GM12878 (cell line): Measurements from ENCODE around the gene CINP. TPM values are rescaled to one million over a fixed set of nuclear protein-coding genes. Genes with fewer than 3 reads are reported as not detected.

Experiments used
- ATAC-seq: fragments of 200-7000 bp; cut with Tn5 transposase; 3 replicates; pipeline ENCODE4 v1.9.1; 2020; ENCODE audit warnings: mild to moderate bottlenecking, moderate library complexity
- BruUV-seq: library from RNA; stranded (reverse); fragments of 400-500 nt; replicated peaks from 2 replicates; lab custom pipeline; 2021; lab: Mats Ljungman, UMichigan
- CTCF ChIA-PET: fragments of 300-600 bp; sonication (Branson Sonifier 250); formaldehyde crosslinking; extraction: SDS; loops from one replicate; lab custom pipeline; 2021; ENCODE audit warnings: inconsistent platforms; lab: Yijun Ruan, JAX
- POLR2A ChIA-PET: fragments of 350-600 bp; formaldehyde crosslinking; extraction: SDS; loops from one replicate; lab custom pipeline; 2021; ENCODE audit warnings: inconsistent platforms; lab: Charles Lee
- RAD21 ChIA-PET: fragments of 300-600 bp; sonication (Branson Sonifier 250); formaldehyde crosslinking; loops from one replicate; lab custom pipeline; 2023; ENCODE audit warnings: antibody characterized with exemption; ENCODE audit not compliant: unreplicated experiment; lab: Charles Lee
- SMC1A ChIA-PET: fragments of 300-600 bp; sonication (Branson Sonifier 250); formaldehyde crosslinking; loops from one replicate; lab custom pipeline; 2023; ENCODE audit not compliant: unreplicated experiment, uncharacterized antibody; lab: Charles Lee
- DNase-seq: peaks from one replicate; pipeline ENCODE4 v3.0.0-alpha.2; 2011; ENCODE audit warnings: low read depth, low spot score
- FAIRE-seq: peaks from 3 replicates; lab custom pipeline; 2011; peaks lifted over from hg19 to GRCh38; lab: Jason Lieb, UNC
- H2AFZ ChIP-seq: 2 replicates; pipeline ENCODE4 v1.6.0; 2011; ENCODE audit warnings: low read depth, low read length, control low read depth; ENCODE audit not compliant: control insufficient read depth
- H3K27ac ChIP-seq: 2 replicates; pipeline ENCODE4 v1.5.1; 2011; ENCODE audit warnings: control low read depth; ENCODE audit not compliant: control insufficient read depth, insufficient read depth
- H3K27me3 ChIP-seq, 2 experiments: replicated peaks in 1 of 2; 2 replicates each; pipeline versions ENCODE4 v1.6.0 to v1.6.1; 2011; ENCODE audit warnings: low read length in 1 of 2; ENCODE audit not compliant: control insufficient read depth in 2 of 2, insufficient read depth in 2 of 2
- H3K36me3 ChIP-seq, 2 experiments: 2 replicates each; pipeline ENCODE4 v1.5.1; 2011; ENCODE audit warnings: low read length in 1 of 2; ENCODE audit not compliant: control insufficient read depth in 2 of 2, insufficient read depth in 2 of 2
- H3K4me1 ChIP-seq: 2 replicates; pipeline ENCODE4 v1.6.1; 2011; ENCODE audit warnings: mild to moderate bottlenecking, low read length, moderate library complexity, mixed read lengths; ENCODE audit not compliant: control insufficient read depth, insufficient read depth
- H3K4me2 ChIP-seq: 2 replicates; pipeline ENCODE4 v1.6.0; 2011; ENCODE audit warnings: control low read depth; ENCODE audit not compliant: control insufficient read depth, insufficient read depth
- H3K4me3 ChIP-seq: fragments of 200-600 bp; sonication (generic); 2 replicates; pipeline ENCODE4 v1.5.1; 2016
- H3K79me2 ChIP-seq: 2 replicates; pipeline ENCODE4 v1.6.0; 2011; ENCODE audit warnings: low read length; ENCODE audit not compliant: control insufficient read depth, insufficient read depth
- H3K9ac ChIP-seq: 2 replicates; pipeline ENCODE4 v1.8.0; 2011; ENCODE audit warnings: low read length, control low read depth, mixed read lengths; ENCODE audit not compliant: control insufficient read depth, insufficient read depth
- H3K9me3 ChIP-seq: replicated peaks from 3 replicates; pipeline ENCODE4 v1.5.1; 2011; ENCODE audit warnings: mild to moderate bottlenecking, low read length; ENCODE audit not compliant: control insufficient read depth, insufficient read depth
- H4K20me1 ChIP-seq: 2 replicates; pipeline ENCODE4 v1.6.0; 2011; ENCODE audit not compliant: control insufficient read depth, insufficient read depth
- ETV6 ChIP-seq, 2 experiments: fragments of 450-650 bp in 1 of 2; IDR thresholded peaks in 1 of 2; conservative IDR thresholded peaks in 1 of 2; 2 replicates each; pipeline ENCODE4 v1.6.1; 2014; ENCODE audit warnings: antibody characterized with exemption in 1 of 2, borderline replicate concordance in 1 of 2, low read depth in 1 of 2, mild to moderate bottlenecking in 1 of 2, moderate library complexity in 1 of 2
- GABPA ChIP-seq: IDR thresholded peaks from 2 replicates; pipeline ENCODE4 v1.6.1; 2014; ENCODE audit warnings: antibody characterized with exemption, low read depth, mild to moderate bottlenecking, inconsistent platforms
- IKZF2 ChIP-seq, 2 experiments: fragments of 450-650 bp; IDR thresholded peaks; 2 replicates each; pipeline ENCODE4 v1.6.1; 2017; ENCODE audit warnings: mild to moderate bottlenecking in 2 of 2, moderate library complexity in 2 of 2
- KAT2A ChIP-seq: conservative IDR thresholded peaks from 2 replicates; pipeline ENCODE4 v1.6.1; 2011; ENCODE audit warnings: low read depth, low read length; ENCODE audit not compliant: control insufficient read depth
- POLR2AphosphoS5 ChIP-seq: IDR thresholded peaks from 2 replicates; pipeline ENCODE4 v1.6.1; 2011; ENCODE audit warnings: mild to moderate bottlenecking, low read length, inconsistent platforms
- RCOR1 ChIP-seq: conservative IDR thresholded peaks from 2 replicates; pipeline ENCODE4 v1.6.1; 2012; ENCODE audit warnings: low read depth, low read length, improper control_type of control experiment
- REST ChIP-seq: IDR thresholded peaks from 2 replicates; pipeline ENCODE4 v1.6.1; 2012; ENCODE audit warnings: mild to moderate bottlenecking, low read depth, low read length
- TBL1XR1 ChIP-seq: IDR thresholded peaks from 2 replicates; pipeline ENCODE4 v1.6.1; 2012; ENCODE audit warnings: low read depth, low read length, improper control_type of control experiment
- TCF12 ChIP-seq: IDR thresholded peaks from 2 replicates; pipeline ENCODE4 v1.6.1; 2011; ENCODE audit warnings: low read depth, mild to moderate bottlenecking, low read length
- WGBS: methylation state at CpG from one replicate; pipeline ENCODE4 v1.1.6; 2016; ENCODE audit warnings: low lambda C conversion rate; ENCODE audit not compliant: insufficient replicate concordance, insufficient coverage; ENCODE audit errors: missing lambda C conversion rate; 5-methylcytosine and 5-hydroxymethylcytosine counted together
- in situ Hi-C: fragments of 300-500 bp; cut with MboI; formaldehyde crosslinking; loops from 9 replicates; pipeline ENCODE4 v1.14.3; 2018; ENCODE audit warnings: mixed read lengths
- intact Hi-C: fragments of 100-400 bp; cut with micrococcal nuclease; formaldehyde crosslinking; loops from one replicate; pipeline ENCODE4 v1.14.2; 2022; ENCODE audit not compliant: unreplicated experiment
- polyA plus RNA-seq, 11 experiments: library from polyadenylated mRNA; depleted of rRNA in 4 of 11; unstranded in 6 of 11; stranded (reverse) in 5 of 11; fragments of >200 nt; fragmentation: Nextera tagmentation in 4 of 11; fragmentation: Illumina TruSeq in 1 of 11; extraction: Ambion mirVana in 4 of 11; extraction: Trizol in 1 of 11; gene quantifications; 1 replicate in 1 of 11; 2 replicates in 10 of 11; pipeline versions ENCODE4 v1.2.1 to v1.2.3, GENCODE V29; 2011 to 2016; ENCODE audit warnings: inconsistent platforms in 2 of 11, missing spikeins in 2 of 11, low read depth in 1 of 11
- total RNA-seq, 4 experiments: library from RNA; depleted of rRNA in 3 of 4; stranded (reverse); fragments of >200 nt in 3 of 4; fragmentation: Illumina TruSeq in 1 of 4; extraction: Trizol in 1 of 4; gene quantifications; 2 replicates each; pipeline versions ENCODE4 v1.2.1 to v1.2.3, GENCODE V29; 2013 to 2021
- TF ChIP-seq, protein P1 (sequence below): IDR thresholded peaks from 2 replicates; pipeline ENCODE4 v1.6.1; 2011; ENCODE audit warnings: borderline replicate concordance, low read depth, mild to moderate bottlenecking, moderate library complexity, mixed read lengths, low read length; ENCODE audit not compliant: insufficient read depth; ENCODE audit errors: extremely low read length

The CINP gene
- total and polyA plus RNA-seq, 10 of the 15 experiments (the other 5 are each of a cell fraction or from before 2014, with no cell fraction given): 45.4 to 73.3 (median 52.9) TPM

GRCh38 chr14:102316338-102316742, 46.4 kb downstream of the CINP start:
- no TSS peak for BruUV-seq
- in situ Hi-C loops (loop anchor here (5.0 to 25.0 kb wide), 2 partner anchors 354 to 554 kb away; partner anchors contain the start of genes DYNC1H1 and PPP2R5C), intact Hi-C loops (loop anchor here (2.0 to 10.0 kb wide), 6 partner anchors 46 to 612 kb away; partner anchors contain the start of genes CINP, HSP90AA1 and TECPR2)
- Histone ChIP-seq H3K27ac (peak overlapping the region; percentile 38; the same call in 1 of the 2 replicates), H3K9me3 (no peaks in the 10 kb centered on the region), H3K4me2 (peak overlapping the region; percentile 50), H2AFZ (peak overlapping the region; percentile 87), H3K4me1 (peaks cover 27% of the 10 kb centered on the region), H3K4me3 (peak overlapping the region; percentile 68), H3K27me3 (no peaks in the 10 kb centered on the region), H3K9ac (peak overlapping the region; percentile 30; the same call in 1 of the 2 replicates), H3K36me3 (no peaks in the 10 kb centered on the region), H4K20me1 (no peaks in the 10 kb centered on the region), H3K79me2 (peaks cover 14% of the 10 kb centered on the region)
- DNase-seq: no peak
- TF ChIP-seq KAT2A: no peak
- TF ChIP-seq POLR2AphosphoS5: no peak
- TF ChIP-seq TBL1XR1: no peak
- TF ChIP-seq RCOR1: no peak
- TF ChIP-seq ETV6 (conservative IDR thresholded peaks at IDR 0.05 in 1 of 2, IDR thresholded peaks at IDR 0.05 in 1 of 2; ENCODE audit: borderline replicate concordance in 1 of 2, low read depth in 1 of 2): no peak
- peak in 1 of 2 experiments; percentile 45; a peak in 1 of 4 replicates for TF ChIP-seq IKZF2 (IDR thresholded peaks at IDR 0.05)
- no peak for TF ChIP-seq REST
- TF ChIP-seq GABPA: 0 out of 2 replicates have a peak, but pooled peaks have one; percentile 9
- TF ChIP-seq, protein P1, sequence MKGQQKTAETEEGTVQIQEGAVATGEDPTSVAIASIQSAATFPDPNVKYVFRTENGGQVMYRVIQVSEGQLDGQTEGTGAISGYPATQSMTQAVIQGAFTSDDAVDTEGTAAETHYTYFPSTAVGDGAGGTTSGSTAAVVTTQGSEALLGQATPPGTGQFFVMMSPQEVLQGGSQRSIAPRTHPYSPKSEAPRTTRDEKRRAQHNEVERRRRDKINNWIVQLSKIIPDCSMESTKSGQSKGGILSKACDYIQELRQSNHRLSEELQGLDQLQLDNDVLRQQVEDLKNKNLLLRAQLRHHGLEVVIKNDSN: no peak
- no peak for TF ChIP-seq TCF12
- ChIA-PET SMC1A (interaction anchor here (1.0 to 2.6 kb wide), 5 partner anchors 9 to 355 kb away, joined by 3 to 13 read pairs (median 4); no protein-coding TSS in a partner anchor), POLR2A (interaction anchor here (0.6 to 0.7 kb wide), 2 partner anchors 129 to 358 kb away, joined by 4 to 6 read pairs; no protein-coding TSS in a partner anchor), RAD21 (interaction anchor here (0.7 to 1.9 kb wide), 5 partner anchors 11 to 355 kb away, joined by 3 to 7 read pairs (median 5); partner anchors contain the start of gene MOK), CTCF (interaction anchor here (0.6 to 3.4 kb wide), 19 partner anchors 11 to 368 kb away, joined by 3 to 14 read pairs (median 4); partner anchors contain the start of genes CINP, MOK and TECPR2)
- no peak for FAIRE-seq
- WGBS: 3% methylated on average over 10 of the region's 10 CpGs
- ATAC-seq: 0 out of 3 replicates have a peak, but pooled peaks have one; percentile 11
